Middle frontal gyrus (tissue), 1 donor: ENCODE results near the gene F5.

Source experiments
- DNase-seq: peaks from one replicate; pipeline ENCODE4 v3.0.0-alpha.2; 2015; ENCODE audit warnings: low spot score; ENCODE audit errors: extremely low spot score

F5 gene

DNA sequence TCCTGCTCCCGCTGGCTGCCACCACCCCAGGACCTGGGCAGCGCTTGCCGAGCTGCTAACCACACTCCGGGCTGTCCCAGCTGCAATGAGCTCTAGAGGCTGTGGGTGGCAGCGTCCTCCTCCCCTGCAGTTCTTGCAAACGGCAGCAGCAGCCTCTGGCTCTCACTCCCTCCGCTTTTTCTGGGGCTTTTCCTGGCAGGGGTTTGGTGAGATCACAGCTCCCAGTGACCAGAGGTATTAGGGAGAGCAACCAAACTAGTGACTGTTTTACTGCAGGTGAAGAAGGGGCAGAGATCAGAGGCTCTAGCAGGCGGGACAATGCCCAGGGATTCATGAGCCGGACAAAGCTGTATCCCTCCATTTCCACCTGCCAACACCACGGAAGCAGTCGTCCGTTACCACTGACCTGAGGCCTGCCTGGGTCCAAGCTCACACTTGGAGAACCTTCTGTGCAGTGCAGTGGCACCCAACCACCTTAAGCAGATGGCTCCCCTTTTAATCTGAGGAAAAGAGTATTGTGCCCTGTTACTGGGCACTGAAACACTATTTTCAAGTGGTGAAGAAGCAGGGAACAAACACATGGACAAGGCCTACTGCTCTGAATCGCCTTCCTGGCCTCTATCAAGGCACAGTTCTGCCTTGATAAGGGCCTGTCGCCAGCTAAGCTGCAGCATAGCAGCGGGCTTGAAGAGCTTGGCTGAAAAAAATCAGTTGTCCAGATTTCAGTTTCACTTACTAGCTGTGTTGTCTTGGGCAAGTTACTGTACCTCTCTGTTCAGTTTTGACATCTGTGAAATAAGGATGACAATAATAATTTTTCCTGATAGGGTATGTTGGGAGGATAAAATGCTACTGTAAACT is at the start of gene F5:
TSS of gene F5 (minus strand) at position 87 of the 861 bp plus-strand sequence. CDS start 95 bp downstream, outside the sequence.
- peak; percentile 35 for DNase-seq

DNA sequence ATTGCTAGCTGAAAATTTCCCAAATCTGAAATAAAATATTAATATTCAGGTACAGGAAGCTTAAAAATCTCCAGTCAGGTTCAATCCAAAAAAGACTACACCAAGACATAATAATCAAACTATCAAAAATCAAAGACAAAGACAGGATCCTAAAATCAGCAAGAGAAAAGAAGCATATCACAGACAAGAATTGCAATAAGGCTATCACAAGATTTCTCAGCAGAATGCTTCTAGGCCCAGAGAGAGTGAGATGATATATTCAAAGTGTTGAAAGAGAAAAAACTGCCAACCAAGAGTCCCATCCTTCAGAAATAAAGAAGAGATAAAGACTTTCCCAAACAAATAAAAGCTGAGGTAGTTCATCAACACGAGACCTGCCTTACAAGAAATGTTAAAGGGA is 48.6 kb upstream of the F5 start:
- no peak for DNase-seq

DNA sequence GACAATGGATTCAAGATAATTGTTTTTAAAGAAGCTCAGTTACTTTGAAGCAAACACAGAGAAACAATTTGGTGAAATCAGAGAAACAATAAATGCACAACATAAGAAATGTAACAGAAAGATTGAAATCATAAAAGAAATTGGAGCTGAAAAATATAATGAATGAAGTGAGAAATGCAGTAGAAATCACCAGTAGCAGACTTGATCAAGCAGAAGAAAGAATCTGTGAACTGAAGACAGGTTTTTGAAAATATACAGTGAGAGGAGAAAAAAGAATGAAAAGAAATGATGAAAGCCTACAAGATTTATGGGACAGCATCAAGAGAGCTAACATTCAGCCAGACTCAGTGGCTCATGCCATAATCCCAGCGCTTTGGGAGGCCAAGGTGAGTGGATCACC is 47.9 kb upstream of the F5 start:
- DNase-seq: no peak

DNA sequence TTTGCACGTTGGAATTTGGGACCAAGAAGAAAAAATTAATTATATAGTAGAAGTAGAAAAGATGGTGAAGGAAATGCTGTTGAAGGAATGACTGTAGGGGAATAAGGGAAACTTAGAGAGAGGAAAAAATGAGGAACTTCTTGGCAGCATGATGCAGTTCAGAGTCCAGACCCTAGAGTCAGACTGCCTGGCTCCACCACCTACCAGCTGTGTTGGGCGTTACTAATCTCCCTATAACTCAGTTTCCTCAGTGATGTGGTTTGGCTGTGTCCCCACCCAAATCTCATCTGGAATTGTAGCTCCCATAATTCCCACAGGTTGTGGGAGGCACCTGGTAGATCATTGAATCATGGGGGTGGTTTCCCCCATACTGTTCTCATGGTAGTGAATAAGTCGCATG is 45.0 kb upstream of the F5 start:
- DNase-seq: no peak

DNA sequence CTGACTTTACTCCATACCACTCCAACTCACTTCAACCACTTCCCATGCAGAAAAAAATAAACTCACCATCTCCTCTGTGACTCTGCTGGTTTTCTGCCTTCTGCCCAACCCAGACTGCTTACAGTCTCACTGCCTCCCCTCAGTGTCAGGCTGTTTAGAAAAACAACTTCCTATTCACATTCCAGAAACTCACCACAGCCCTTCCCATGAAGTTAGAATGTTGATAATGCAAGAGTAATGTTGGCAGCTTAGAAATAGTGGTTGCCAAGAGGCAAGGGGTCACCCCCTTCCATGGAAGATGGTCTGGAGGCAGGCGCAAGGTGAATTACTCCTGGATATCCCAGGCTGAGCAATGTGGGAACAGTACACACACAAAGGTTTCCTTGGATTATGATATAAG is 43.7 kb upstream of the F5 start, which contains the start of gene SELP:
TSS of gene SELP (minus strand) at position 119 of the 400 bp plus-strand sequence. CDS start at position 69, 50 bp downstream.
- DNase-seq: no peak

DNA sequence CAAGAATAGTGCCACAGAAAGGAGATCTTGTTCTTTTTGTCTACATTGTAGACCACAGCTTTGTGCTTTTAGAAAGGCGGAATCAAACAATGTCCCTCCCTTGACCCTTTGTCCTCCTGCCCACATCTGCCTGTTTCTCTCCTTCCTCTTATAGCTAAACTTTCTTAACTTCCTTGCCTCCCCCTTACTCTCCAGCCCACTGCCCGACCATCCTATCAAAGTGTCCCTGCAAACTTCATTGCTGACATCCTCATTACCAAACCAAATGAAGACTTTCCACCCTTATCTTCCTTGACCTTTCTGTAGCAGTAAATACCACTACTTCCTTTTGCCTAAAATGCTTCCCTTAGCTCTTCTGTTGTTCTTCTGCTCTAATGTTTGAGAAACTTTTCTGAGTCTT is 38.6 kb upstream of the F5 start:
- DNase-seq: no peak

DNA sequence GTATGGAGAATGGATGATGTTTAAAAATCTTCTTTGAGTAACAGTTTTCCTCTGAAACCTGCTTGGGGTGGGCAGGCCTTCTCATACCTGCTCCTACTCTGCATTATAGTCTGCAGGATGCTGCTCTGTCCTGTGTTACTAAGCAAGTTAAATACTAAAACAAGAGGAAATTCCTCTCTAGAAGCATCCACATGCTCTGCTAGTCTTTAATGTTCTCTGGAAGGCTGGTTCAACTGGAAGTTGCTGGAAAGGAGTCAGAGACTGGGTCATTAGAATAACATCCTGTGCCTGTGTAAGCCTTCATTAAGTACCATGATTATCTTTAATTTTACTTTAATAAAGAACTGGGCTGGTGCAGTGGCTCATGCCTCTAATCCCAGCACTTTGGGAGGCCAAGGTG is 37.8 kb upstream of the F5 start:
- DNase-seq: no peak

DNA sequence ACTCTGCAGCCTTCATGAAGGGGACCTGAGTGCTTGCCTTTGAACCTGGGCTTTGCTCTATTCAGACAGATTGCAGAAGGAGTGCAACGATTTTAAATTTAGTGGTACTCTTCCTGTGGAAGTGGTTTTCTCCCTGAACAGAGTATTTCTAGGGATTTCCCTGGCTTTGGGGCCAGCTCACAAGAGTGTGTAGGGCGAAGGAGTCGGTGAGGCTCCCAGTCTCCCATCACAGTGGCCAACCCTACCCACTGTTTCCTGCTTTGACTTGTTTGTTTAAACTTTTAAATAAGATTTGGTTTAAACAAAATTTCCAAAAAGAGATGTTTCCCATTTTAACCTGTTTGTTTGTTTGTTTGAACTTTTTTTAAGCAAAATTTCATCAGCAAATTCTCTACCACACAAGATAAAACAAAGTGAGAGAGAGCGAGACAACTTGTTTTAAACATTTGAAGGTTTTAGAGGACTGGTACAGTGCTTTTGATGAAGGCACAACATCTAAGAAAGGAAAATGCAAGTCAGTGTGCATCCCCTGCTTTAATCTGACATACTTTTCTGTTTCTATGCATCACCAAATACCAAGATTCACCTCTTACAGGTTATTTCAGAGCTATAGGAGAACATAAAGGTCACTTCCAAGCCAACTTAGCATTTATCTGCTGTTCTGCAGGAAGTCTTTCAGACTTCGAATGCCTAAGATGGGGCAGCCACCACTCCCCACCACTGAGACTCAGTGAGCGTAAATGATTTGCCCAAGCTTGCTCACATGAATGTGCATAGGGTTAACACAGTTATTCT is 37.0 kb upstream of the F5 start:
- DNase-seq: no peak

DNA sequence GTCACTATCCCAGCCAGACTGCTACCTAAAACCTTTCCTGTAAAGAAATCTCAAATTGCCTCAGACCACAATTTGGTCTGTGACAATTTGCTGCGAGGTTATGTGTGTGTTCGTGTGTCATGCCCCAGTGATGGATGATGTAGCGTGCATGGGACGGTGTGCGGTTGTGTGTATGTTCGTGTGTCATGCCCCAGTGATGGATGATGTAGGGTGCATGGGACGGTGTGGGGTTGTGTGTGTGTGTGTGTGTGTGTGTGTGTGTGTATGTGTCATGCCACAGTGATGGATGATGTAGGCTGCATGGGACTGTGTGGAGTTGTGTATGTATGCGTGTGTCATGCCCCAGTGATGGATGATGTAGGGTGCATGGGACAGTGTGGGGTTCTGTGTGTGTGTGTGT is 34.3 kb upstream of the F5 start:
- no peak for DNase-seq

DNA sequence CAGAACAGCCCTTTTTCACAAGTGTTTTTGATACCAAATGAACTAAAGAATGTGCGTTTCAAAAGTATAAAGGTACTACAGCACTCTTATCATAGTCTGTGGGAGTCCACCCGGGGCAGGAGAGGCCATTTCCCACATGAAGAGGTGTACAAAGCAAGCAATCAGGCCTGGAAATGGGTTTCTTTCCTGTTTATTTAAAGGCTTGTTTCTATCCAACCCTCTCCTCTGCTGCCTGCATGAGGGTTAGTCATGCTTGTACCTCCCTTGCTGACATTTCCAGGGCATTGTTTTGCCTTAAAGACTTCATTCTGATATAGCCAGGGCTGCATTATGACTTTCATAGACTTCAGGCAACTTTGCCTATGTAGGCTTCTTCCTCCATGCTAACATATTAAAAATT is 32.1 kb upstream of the F5 start:
- DNase-seq: no peak

DNA sequence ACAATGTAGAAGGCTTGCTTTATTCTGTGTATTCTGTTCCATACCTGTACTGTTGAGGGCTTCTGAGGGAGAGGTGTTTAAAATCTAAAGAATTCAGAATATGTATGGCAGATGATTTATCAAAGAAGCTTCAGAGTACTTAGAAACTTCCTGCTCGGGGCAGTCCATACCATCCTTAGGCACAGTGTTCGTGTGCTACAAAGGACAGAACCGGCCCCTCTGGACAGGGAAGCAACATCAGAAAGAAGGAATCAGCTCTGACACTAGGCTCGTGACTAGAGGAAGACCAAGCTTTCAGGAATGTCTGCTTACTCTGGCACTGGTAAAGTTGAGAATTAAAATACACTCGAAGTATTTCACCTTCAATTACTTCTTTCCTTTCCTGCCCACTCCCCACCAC is 29.5 kb upstream of the F5 start:
- DNase-seq: no peak

DNA sequence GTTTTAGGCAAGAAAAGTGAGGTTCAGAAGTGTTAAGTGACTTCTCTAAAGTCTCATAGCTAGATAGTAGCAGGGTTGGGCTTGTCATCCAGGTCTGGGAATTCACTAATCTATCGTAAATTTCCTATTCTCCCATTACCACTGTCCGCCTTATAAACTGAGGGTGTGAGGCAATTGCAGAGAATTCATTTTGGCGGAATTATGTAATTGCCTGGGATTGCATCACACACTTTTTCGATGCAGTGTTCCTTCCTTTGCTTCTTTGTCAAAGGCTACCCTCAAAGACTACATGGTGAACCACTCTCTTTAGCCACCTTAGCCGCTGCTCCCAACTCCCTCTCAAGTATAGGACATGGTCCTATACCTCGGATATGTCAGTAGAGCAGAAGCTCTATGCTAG is 24.6 kb upstream of the F5 start:
- no peak for DNase-seq

DNA sequence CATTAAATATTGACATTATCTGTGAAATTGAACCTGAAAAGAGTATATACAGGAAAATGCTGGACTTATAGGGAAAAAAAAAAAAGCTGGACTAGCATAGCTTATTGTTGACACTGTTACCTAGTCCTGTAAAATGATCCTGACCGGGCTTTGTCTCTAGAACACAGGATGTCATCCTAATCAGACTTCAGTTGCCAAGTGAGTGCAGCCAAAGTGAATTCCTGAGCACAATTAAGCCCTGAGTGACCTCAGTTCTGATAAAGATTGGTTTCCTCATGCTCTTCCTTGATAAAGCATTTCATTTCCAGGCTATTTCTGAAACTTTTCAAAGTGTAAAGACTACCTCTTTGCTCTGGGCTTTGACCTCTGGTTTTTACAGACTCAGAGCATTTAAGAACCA is 23.8 kb upstream of the F5 start:
- DNase-seq: no peak

DNA sequence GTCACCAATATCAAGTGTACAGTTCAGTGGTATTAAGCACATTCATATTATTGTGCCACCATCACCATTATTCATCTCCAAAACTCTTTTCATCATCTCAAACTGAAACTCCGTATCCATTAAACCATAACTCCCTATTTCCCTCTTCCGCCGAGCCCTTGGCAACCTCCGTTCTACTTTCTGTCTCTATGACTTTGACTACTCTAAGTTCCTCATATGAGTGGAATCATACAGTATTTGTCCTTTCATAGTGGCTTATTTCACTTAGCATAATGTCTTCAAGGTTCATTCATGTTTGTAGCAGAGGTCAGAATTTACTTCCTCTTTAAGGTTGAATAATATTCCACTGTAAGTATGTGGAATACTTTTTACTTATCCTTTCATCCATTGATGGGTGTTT is 21.9 kb upstream of the F5 start:
- no peak for DNase-seq

DNA sequence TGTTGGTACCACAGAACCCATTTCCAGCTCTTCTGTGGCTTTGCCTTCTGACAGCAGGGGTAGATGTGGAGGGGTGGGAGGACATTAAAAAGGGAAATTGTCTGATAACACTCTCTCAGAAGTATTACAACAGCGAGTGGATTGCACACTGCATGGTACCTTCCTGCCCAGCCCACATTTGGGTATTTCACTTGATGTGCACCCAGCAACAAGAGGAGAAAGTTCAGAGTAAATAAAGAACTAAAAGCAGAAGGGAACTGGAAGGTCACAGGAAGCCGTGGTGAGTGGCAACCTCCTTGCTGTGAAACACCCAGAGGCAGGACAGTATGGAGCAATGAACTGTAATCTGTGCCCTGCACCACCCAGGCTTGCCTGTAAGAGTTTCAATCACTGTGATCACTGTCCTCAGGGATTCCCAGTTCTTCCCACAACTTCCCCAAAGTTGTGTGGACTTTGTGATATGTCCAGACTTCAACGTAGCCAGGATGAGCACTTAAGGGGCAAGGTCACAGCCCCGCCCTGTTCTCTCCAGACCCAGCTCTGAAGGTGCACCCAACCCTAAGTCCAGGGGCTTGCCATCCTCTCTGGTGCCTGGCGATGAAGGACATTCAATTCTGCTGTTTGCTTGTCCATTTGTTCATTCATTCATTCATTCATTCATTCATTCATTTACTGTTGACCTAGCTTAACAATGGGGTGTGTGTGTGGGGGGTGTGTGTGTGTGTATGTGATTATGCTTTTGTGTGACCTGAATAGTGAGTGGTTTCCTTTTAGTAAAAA is 18.7 kb upstream of the F5 start:
- DNase-seq: no peak

DNA sequence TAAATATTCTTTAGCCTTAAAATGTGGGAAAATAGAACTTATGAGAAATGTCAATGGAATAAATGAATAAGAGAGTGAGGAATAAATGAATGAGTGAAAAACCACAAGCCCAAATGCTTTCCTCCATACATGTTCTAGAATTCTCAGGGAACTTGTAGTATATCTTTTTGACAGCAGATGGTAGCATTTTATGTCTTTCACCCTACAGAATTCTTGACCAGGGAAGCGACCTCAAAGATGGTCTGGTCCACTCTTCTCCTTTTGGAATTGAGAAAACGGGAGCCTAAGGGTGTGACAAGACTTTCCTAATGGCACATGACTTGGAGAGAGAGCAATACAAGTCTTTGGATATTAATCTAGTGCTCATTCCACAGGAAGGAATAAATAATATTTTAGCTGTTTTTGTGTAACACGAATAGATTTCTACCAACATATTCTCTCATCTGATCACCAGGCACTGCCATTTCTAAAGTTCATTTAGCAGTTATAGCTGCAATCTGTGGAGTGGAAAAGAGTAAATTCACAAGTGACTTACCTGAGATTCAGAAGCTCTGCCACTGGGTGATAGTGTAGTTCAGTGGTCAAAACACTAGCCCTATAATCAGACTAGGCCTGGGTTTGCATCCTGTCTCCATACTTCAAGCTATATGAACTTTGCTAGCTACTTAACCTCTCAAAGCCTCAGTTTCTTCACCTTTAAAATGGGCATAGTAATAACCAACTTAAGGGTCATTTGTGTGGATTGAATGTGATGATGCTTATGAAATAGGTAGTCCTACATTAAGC is 15.0 kb upstream of the F5 start:
- DNase-seq: peak; percentile 37

DNA sequence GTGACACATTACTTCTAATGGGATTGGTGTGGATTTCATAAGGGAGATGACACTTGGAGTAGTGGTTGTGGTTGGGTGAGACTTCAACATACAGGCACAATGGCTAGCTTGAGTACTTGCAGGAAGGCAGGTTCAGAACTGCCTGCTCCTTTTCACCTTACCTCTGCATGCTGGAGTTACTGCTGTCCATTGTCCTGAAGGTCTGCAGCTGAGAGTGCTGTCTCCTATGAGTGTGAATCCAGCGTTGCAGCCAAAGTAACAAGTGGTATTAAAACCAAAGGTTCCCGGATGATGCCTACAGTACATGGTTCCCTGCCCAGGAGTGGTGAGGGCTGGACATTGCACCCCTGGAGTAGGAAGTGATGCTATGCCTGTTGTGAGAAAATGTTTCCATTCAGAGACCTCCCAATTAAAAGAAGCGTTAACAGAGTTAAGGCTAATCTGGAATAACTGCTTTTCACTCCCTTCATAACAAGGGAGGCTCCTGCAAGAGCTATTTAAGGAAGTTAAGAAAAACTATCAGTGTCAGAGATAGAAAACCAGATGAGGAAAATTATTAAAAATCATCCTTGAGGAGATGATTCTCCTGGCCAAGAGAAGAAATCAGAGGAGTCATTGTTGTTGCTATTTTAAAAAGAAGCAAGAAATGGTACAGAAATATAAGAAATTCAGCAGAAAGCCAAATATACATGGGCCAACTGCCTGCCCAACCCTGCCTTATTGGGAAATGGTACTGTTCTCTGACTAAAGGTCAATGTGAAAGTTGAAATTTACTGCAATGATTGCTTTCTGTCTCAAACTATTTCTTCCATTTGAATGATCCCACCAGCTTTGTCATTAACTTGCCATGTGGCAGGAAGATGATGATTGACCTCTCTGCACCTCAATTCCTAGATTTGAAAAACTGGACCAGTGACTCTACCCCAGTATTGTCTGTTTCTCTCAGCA is 9.8 kb upstream of the F5 start:
- DNase-seq: no peak

DNA sequence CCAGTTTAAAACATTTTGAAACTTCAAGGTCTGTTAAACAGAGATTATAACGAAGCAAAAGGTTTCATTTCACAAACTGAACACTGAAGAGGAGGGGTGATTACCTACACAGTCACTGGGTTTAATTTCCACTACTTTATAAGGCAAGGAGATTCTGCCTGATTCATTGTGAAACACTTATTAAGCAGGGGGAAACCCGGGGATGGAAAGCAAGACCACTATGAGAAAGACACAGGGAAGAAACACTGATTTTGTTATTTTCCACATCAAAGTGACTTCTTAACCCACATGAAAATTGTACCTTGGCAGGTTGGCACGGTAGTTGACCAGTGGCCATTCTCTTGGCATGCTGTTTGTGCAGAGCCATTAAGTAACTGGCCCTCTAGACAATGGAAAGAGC is 8.1 kb upstream of the F5 start:
- DNase-seq: no peak

DNA sequence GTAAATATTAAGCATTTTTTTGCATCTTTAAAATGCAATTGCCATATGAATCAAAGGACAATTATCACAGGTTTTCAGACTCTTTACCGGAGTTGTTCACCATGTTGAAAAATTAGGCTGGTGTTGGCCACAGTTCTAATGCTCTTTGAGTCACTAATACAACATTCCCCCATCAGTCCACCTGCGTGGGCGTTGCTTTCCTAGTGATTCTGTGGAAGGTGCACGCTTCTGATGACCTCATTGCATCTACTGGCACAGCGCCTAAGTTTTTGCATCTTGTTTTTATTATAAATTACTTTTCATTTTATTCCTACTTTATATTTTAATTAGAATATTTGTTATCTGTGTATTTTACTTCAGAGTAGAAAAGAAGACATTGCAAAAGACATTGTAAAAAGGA is 4.7 kb upstream of the F5 start:
- no peak for DNase-seq
